Naive B cell (primary cell): ENCODE measurements around the gene IPO7. TPM values are rescaled to one million over a fixed set of nuclear protein-coding genes. Genes with fewer than 3 reads are reported as not detected.
"Not testable (repeated sequence)": the region's sequence is repeated elsewhere in the genome, so short reads cannot be mapped to it uniquely, and the experiment has no call there.

Source experiments
- ATAC-seq, 2 donors: fragments of 150-1000 bp; cut with Tn5 transposase; 2 replicates each; pipeline ENCODE4 v1.10.0; 2021; ENCODE audit warnings: low read depth in 2 of 2, mild to moderate bottlenecking in 2 of 2, moderate library complexity in 2 of 2
- DNase-seq: peaks from one replicate; pipeline ENCODE4 v3.0.0; 2022
- H3K27ac Mint-ChIP-seq, 6 donors: one replicate each; pipeline ENCODE4 v1.8.0; 2020 to 2022; ENCODE audit warnings: mild to moderate bottlenecking in 6 of 6, mixed read lengths in 6 of 6, moderate library complexity in 5 of 6, inconsistent platforms in 2 of 6
- H3K27me3 Mint-ChIP-seq, 3 donors: one replicate each; pipeline ENCODE4 v1.8.0; 2021 to 2022; ENCODE audit warnings: mixed read lengths in 3 of 3, mild to moderate bottlenecking in 1 of 3
- H3K36me3 Mint-ChIP-seq, 2 donors: one replicate each; pipeline ENCODE4 v1.8.0; 2020 to 2022; ENCODE audit warnings: mixed read lengths in 2 of 2, inconsistent platforms in 1 of 2, mild to moderate bottlenecking in 1 of 2
- H3K4me1 Mint-ChIP-seq, 3 donors: one replicate each; pipeline ENCODE4 v1.8.0; 2020 to 2022; ENCODE audit warnings: mixed read lengths in 3 of 3, inconsistent platforms in 1 of 3, mild to moderate bottlenecking in 1 of 3, moderate library complexity in 1 of 3
- H3K4me3 Mint-ChIP-seq, 8 donors: one replicate each; pipeline ENCODE4 v1.8.0; 2020 to 2022; ENCODE audit warnings: mild to moderate bottlenecking in 8 of 8, mixed read lengths in 8 of 8, moderate library complexity in 8 of 8, inconsistent platforms in 2 of 8
- H3K9me3 Mint-ChIP-seq, 7 donors: one replicate each; pipeline ENCODE4 v1.8.0; 2020 to 2022; ENCODE audit warnings: mixed read lengths in 7 of 7, mild to moderate bottlenecking in 5 of 7, inconsistent platforms in 2 of 7, moderate library complexity in 1 of 7
- polyA plus RNA-seq, 6 donors: library from polyadenylated mRNA; unstranded; fragments of 300-500 nt; fragmentation: Illumina TruSeq; gene quantifications; one replicate each; pipeline ENCODE4 v1.2.3, GENCODE V29; 2021; ENCODE audit warnings: low read depth in 6 of 6

IPO7 gene
- 10 to 100 TPM in 1 of 6 donors, 1 to 10 TPM in 5; 3.8 to 33.4 (median 5.5) TPM for polyA plus RNA-seq

- Mint-ChIP-seq H3K36me3 (no peaks in the 10 kb centered on the region), H3K4me1 (peaks cover 27 to 38% (median 37%) of the 10 kb centered on the region in 3 donors), H3K27me3 (no peaks in the 10 kb centered on the region), H3K9me3 (no peaks in the 10 kb centered on the region), H3K4me3 (peak within 1 kb of the TSS; percentile 93 to 99 (median 97)), H3K27ac (peak within 1 kb of the TSS; percentile 92 to 97 (median 95))
- ATAC-seq (peak; percentile 96 to 97), DNase-seq (peak; percentile 82)
Observed at GRCh38 chr11:9384535-9385326, at the start of gene IPO7. Gene IPO7, plus strand, starts transcription at chr11:9384652. Its CDS starts 112 bp downstream, at chr11:9384764.

- Mint-ChIP-seq H3K4me1 (no peaks in the 10 kb centered on the region), H3K27me3 (peaks cover 0 to 4% (median 0%) of the 10 kb centered on the region in 3 donors), H3K4me3 (no peak overlapping the region), H3K9me3 (no peaks in the 10 kb centered on the region), H3K27ac (no peak overlapping the region), H3K36me3 (no peaks in the 10 kb centered on the region)
- ATAC-seq (no peak), DNase-seq (no peak)
Observed at GRCh38 chr11:9341638-9342178, 42.7 kb upstream of the IPO7 start.

- DNase-seq, result no peak
- H3K27ac Mint-ChIP-seq, result no peak overlapping the region
- no peak for ATAC-seq
Observed at GRCh38 chr11:9344061-9344680, 40.3 kb upstream of the IPO7 start.

GRCh38 chr11:9347100-9347499, 37.4 kb upstream of the IPO7 start:
- Mint-ChIP-seq H3K36me3 (no peaks in the 10 kb centered on the region), H3K4me3 (no peak overlapping the region), H3K9me3 (no peaks in the 10 kb centered on the region), H3K4me1 (no peaks in the 10 kb centered on the region), H3K27me3 (peaks cover 9 to 16% (median 9%) of the 10 kb centered on the region in 3 donors), H3K27ac (peak overlapping the region in 1 of 6 donors; percentile 83)
- ATAC-seq (no peak), DNase-seq (no peak)

More at GRCh38 chr11:9344061-9344680, 40.3 kb upstream of the IPO7 start:
- Mint-ChIP-seq H3K27me3 (peaks cover 0 to 12% (median 4%) of the 10 kb centered on the region in 3 donors), H3K4me1 (no peaks in the 10 kb centered on the region), H3K36me3 (no peaks in the 10 kb centered on the region), H3K9me3 (no peaks in the 10 kb centered on the region), H3K4me3 (no peak overlapping the region)

GRCh38 chr11:9347779-9348178, 36.7 kb upstream of the IPO7 start:
- H3K27me3 Mint-ChIP-seq, result peaks cover 9 to 16% (median 9%) of the 10 kb centered on the region in 3 donors
- H3K36me3 Mint-ChIP-seq, DNase-seq, H3K4me3 Mint-ChIP-seq, H3K9me3 Mint-ChIP-seq, H3K27ac Mint-ChIP-seq, ATAC-seq, H3K4me1 Mint-ChIP-seq: not testable (repeated sequence)

GRCh38 chr11:9351321-9351881, 33.1 kb upstream of the IPO7 start:
- no peak overlapping the region for H3K27ac Mint-ChIP-seq
- H3K9me3 Mint-ChIP-seq, result no peaks in the 10 kb centered on the region
- peaks cover 0 to 2% (median 0%) of the 10 kb centered on the region in 3 donors for H3K4me1 Mint-ChIP-seq
- H3K36me3 Mint-ChIP-seq, result no peaks in the 10 kb centered on the region
- DNase-seq (no peak), ATAC-seq (no peak)
- H3K4me3 Mint-ChIP-seq, result no peak overlapping the region
- H3K27me3 Mint-ChIP-seq, result peaks cover 5 to 16% (median 9%) of the 10 kb centered on the region in 3 donors

- H3K4me3 Mint-ChIP-seq, result no peak overlapping the region
Observed at GRCh38 chr11:9357041-9357440, 27.4 kb upstream of the IPO7 start.

GRCh38 chr11:9360862-9361622, 23.4 kb upstream of the IPO7 start:
- ATAC-seq, H3K36me3 Mint-ChIP-seq, H3K27me3 Mint-ChIP-seq, DNase-seq, H3K27ac Mint-ChIP-seq, H3K9me3 Mint-ChIP-seq: not testable (repeated sequence)
- Mint-ChIP-seq H3K4me3 (peak overlapping the region in 1 of 8 donors; percentile 56), H3K4me1 (peaks cover 3 to 16% (median 4%) of the 10 kb centered on the region in 3 donors)

More at GRCh38 chr11:9357041-9357440, 27.4 kb upstream of the IPO7 start:
- H3K27ac Mint-ChIP-seq, result peak overlapping the region in 1 of 6 donors; percentile 20
- H3K27me3 Mint-ChIP-seq, result no peaks in the 10 kb centered on the region
- DNase-seq, result no peak
- ATAC-seq, result no peak
- H3K9me3 Mint-ChIP-seq, result no peaks in the 10 kb centered on the region
- H3K36me3 Mint-ChIP-seq, result no peaks in the 10 kb centered on the region
- peaks cover 0 to 2% (median 0%) of the 10 kb centered on the region in 3 donors for H3K4me1 Mint-ChIP-seq

GRCh38 chr11:9362393-9362863, 22.0 kb upstream of the IPO7 start:
- Mint-ChIP-seq H3K27me3 (no peaks in the 10 kb centered on the region), H3K4me3 (peak overlapping the region in 1 of 8 donors; percentile 90), H3K36me3 (no peaks in the 10 kb centered on the region), H3K27ac (peak overlapping the region in 1 of 6 donors; percentile 23), H3K9me3 (no peaks in the 10 kb centered on the region), H3K4me1 (peaks cover 3 to 16% (median 4%) of the 10 kb centered on the region in 3 donors)
- DNase-seq (no peak), ATAC-seq (no peak)

- H3K27me3 Mint-ChIP-seq, result no peaks in the 10 kb centered on the region
- H3K36me3 Mint-ChIP-seq, result no peaks in the 10 kb centered on the region
- H3K27ac Mint-ChIP-seq, result peak overlapping the region in 5 of 6 donors; percentile 85 to 94 (median 88)
- peak overlapping the region; percentile 84 to 95 (median 91) for H3K4me3 Mint-ChIP-seq
- peaks cover 3 to 16% (median 4%) of the 10 kb centered on the region in 3 donors for H3K4me1 Mint-ChIP-seq
- peak; percentile 53 for DNase-seq
- no peaks in the 10 kb centered on the region for H3K9me3 Mint-ChIP-seq
- ATAC-seq, result peak; percentile 94 to 96
Observed at GRCh38 chr11:9363954-9364912, 20.2 kb upstream of the IPO7 start.

GRCh38 chr11:9367551-9367950, 16.9 kb upstream of the IPO7 start:
- H3K9me3 Mint-ChIP-seq, result no peaks in the 10 kb centered on the region
- peaks cover 0 to 8% (median 7%) of the 10 kb centered on the region in 3 donors for H3K27me3 Mint-ChIP-seq
- H3K4me1 Mint-ChIP-seq, result peaks cover 3 to 16% (median 4%) of the 10 kb centered on the region in 3 donors
- no peak overlapping the region for H3K4me3 Mint-ChIP-seq
- H3K36me3 Mint-ChIP-seq, result no peaks in the 10 kb centered on the region
- ATAC-seq (no peak), DNase-seq (no peak)
- H3K27ac Mint-ChIP-seq, result no peak overlapping the region

GRCh38 chr11:9377036-9377435, 7.4 kb upstream of the IPO7 start:
- H3K4me1 Mint-ChIP-seq, result no peaks in the 10 kb centered on the region
- no peaks in the 10 kb centered on the region for H3K9me3 Mint-ChIP-seq
- no peak overlapping the region for H3K4me3 Mint-ChIP-seq
- no peak for ATAC-seq
- no peak for DNase-seq
- H3K36me3 Mint-ChIP-seq, result no peaks in the 10 kb centered on the region
- H3K27me3 Mint-ChIP-seq, result peaks cover 0 to 12% (median 5%) of the 10 kb centered on the region in 3 donors
- H3K27ac Mint-ChIP-seq, result no peak overlapping the region
